MM.1S (cell line): ENCODE measurements around the gene PSMC3IP.

Experiments
- DNase-seq: peaks from one replicate; pipeline ENCODE4 v3.0.0-alpha.2; 2015
- H2AFZ ChIP-seq: fragments of 300-600 bp; sonication (generic); 2 replicates; pipeline ENCODE4 v1.6.0; 2016; ENCODE audit warnings: antibody characterized with exemption, low read length
- H3F3A ChIP-seq: fragments of 300-600 bp; sonication (generic); 2 replicates; pipeline ENCODE4 v1.6.1; 2016; ENCODE audit warnings: mild to moderate bottlenecking, antibody characterized with exemption, low read length, moderate library complexity, mixed read lengths; ENCODE audit not compliant: insufficient read depth
- H3K27ac ChIP-seq: fragments of 300-600 bp; sonication (generic); 2 replicates; pipeline ENCODE4 v1.5.1; 2016; ENCODE audit warnings: mild to moderate bottlenecking, low read length
- H3K27me3 ChIP-seq: fragments of 300-600 bp; sonication (generic); replicated peaks from 2 replicates; pipeline ENCODE4 v1.6.0; 2016; ENCODE audit warnings: low read length; ENCODE audit not compliant: insufficient read depth
- H3K36me3 ChIP-seq: fragments of 300-600 bp; sonication (generic); replicated peaks from 2 replicates; pipeline ENCODE4 v1.6.1; 2016; ENCODE audit warnings: mild to moderate bottlenecking, low read length, mixed read lengths; ENCODE audit not compliant: insufficient read depth
- H3K4me1 ChIP-seq: fragments of 300-600 bp; sonication (generic); 2 replicates; pipeline ENCODE4 v1.6.1; 2016; ENCODE audit warnings: low read length, mixed read lengths
- H3K4me2 ChIP-seq: fragments of 300-600 bp; sonication (generic); 2 replicates; pipeline ENCODE4 v1.6.0; 2016; ENCODE audit warnings: low read depth, low read length
- H3K4me3 ChIP-seq: fragments of 300-600 bp; sonication (generic); 2 replicates; pipeline ENCODE4 v1.5.1; 2016; ENCODE audit warnings: low read length, mixed read lengths
- H3K79me2 ChIP-seq: fragments of 300-600 bp; sonication (generic); 2 replicates; pipeline ENCODE4 v1.6.1; 2016; ENCODE audit warnings: mixed run types, low read length, mixed read lengths
- H3K9ac ChIP-seq: fragments of 300-600 bp; sonication (generic); 2 replicates; pipeline ENCODE4 v1.6.1; 2016; ENCODE audit warnings: low read length, mixed read lengths
- H3K9me2 ChIP-seq: fragments of 300-600 bp; sonication (generic); replicated peaks from 2 replicates; pipeline ENCODE4 v1.6.1; 2016; ENCODE audit warnings: mild to moderate bottlenecking, low read length, mixed read lengths; ENCODE audit not compliant: insufficient read depth
- H3K9me3 ChIP-seq: fragments of 300-600 bp; sonication (generic); replicated peaks from 2 replicates; pipeline ENCODE4 v1.6.1; 2016; ENCODE audit warnings: mild to moderate bottlenecking, low read length, mixed read lengths; ENCODE audit not compliant: insufficient read depth
- H4K20me1 ChIP-seq: fragments of 300-600 bp; sonication (generic); 2 replicates; pipeline ENCODE4 v1.6.1; 2016; ENCODE audit warnings: mild to moderate bottlenecking, low read length, moderate library complexity, mixed read lengths; ENCODE audit not compliant: insufficient read depth
- CTCF ChIP-seq: fragments of 300-600 bp; sonication (generic); IDR thresholded peaks from 2 replicates; pipeline ENCODE4 v1.5.1; 2016; ENCODE audit warnings: antibody characterized with exemption, low read length, mixed read lengths
- EZH2 ChIP-seq: fragments of 300-600 bp; sonication (generic); optimal IDR thresholded peaks from 2 replicates; pipeline ENCODE3; 2017; ENCODE audit warnings: low read depth, mild to moderate bottlenecking, antibody characterized with exemption, low read length, mixed read lengths
- EZH2phosphoT487 ChIP-seq: fragments of 300-600 bp; sonication (generic); IDR thresholded peaks from 2 replicates; pipeline ENCODE4 v1.6.1; 2018; ENCODE audit warnings: antibody characterized with exemption, low read length

PSMC3IP gene

GRCh38 chr17:42608305-42609181 is 31.0 kb upstream of the PSMC3IP start:
- H3K9me3 ChIP-seq = no peaks in the 10 kb centered on the region
- no peaks in the 10 kb centered on the region for H3K36me3 ChIP-seq
- H3K4me3 ChIP-seq = peak overlapping the region; percentile 96
- no peaks in the 10 kb centered on the region for H3K9me2 ChIP-seq
- peaks cover 91% of the 10 kb centered on the region for H3K79me2 ChIP-seq
- peaks cover 7% of the 10 kb centered on the region; the same call in 1 of the 2 replicates for H3F3A ChIP-seq
- TF ChIP-seq EZH2phosphoT487 = no peak
- TF ChIP-seq CTCF = no peak; the same call in 1 of the 2 replicates
- TF ChIP-seq EZH2 = no peak
- H2AFZ ChIP-seq = peak overlapping the region; percentile 52; the same call in 1 of the 2 replicates
- no peaks in the 10 kb centered on the region for H4K20me1 ChIP-seq
- peak overlapping the region; percentile 64 for H3K27ac ChIP-seq
- H3K4me1 ChIP-seq = peaks cover 7% of the 10 kb centered on the region; the same call in 1 of the 2 replicates
- H3K4me2 ChIP-seq = peak overlapping the region; percentile 81
- H3K9ac ChIP-seq = peak overlapping the region; percentile 79
- H3K27me3 ChIP-seq = no peaks in the 10 kb centered on the region
- DNase-seq = peak; percentile 34

GRCh38 chr17:42607769-42608168 is 30.2 kb upstream of the PSMC3IP start:
- Histone ChIP-seq H3K27me3 (no peaks in the 10 kb centered on the region), H3K4me2 (peak overlapping the region; percentile 81), H3K9me2 (no peaks in the 10 kb centered on the region), H2AFZ (no peak overlapping the region), H3F3A (peaks cover 7% of the 10 kb centered on the region; the same call in 1 of the 2 replicates), H3K4me1 (peaks cover 7% of the 10 kb centered on the region; the same call in 1 of the 2 replicates), H3K27ac (no peak overlapping the region), H3K36me3 (no peaks in the 10 kb centered on the region), H3K9me3 (no peaks in the 10 kb centered on the region), H3K79me2 (peaks cover 91% of the 10 kb centered on the region), H4K20me1 (0 out of 2 replicates have a peak, but pooled peaks cover 4% of the 10 kb centered on the region), H3K9ac (peak overlapping the region; percentile 79), H3K4me3 (peak overlapping the region; percentile 96)
- no peak for DNase-seq
- no peak for TF ChIP-seq EZH2
- TF ChIP-seq CTCF = no peak
- no peak for TF ChIP-seq EZH2phosphoT487

GRCh38 chr17:42603318-42603717 is 25.8 kb upstream of the PSMC3IP start:
- Histone ChIP-seq H2AFZ (no peak overlapping the region), H3F3A (peaks cover 1% of the 10 kb centered on the region; the same call in 1 of the 2 replicates), H3K27me3 (no peaks in the 10 kb centered on the region), H3K4me3 (no peak overlapping the region), H3K36me3 (no peaks in the 10 kb centered on the region; the same call in 1 of the 2 replicates), H3K79me2 (peaks cover 99% of the 10 kb centered on the region), H3K9ac (no peak overlapping the region), H3K9me2 (no peaks in the 10 kb centered on the region), H3K4me1 (peaks cover 7% of the 10 kb centered on the region; the same call in 1 of the 2 replicates), H3K4me2 (no peak overlapping the region), H3K27ac (no peak overlapping the region), H4K20me1 (0 out of 2 replicates have a peak, but pooled peaks cover 8% of the 10 kb centered on the region), H3K9me3 (no peaks in the 10 kb centered on the region)
- no peak for DNase-seq
- TF ChIP-seq EZH2 = no peak
- TF ChIP-seq EZH2phosphoT487 = no peak
- TF ChIP-seq CTCF = no peak
